Common myeloid progenitor, CD34-positive (primary cell): ENCODE data around the gene OR5V1.
"Not testable (repeated sequence)": the region's sequence is repeated elsewhere in the genome, so short reads cannot be mapped to it uniquely, and the experiment has no call there.

Experiments used
- CTCF ChIA-PET: fragments of 350-600 bp; sonication (Branson Sonifier 250); formaldehyde crosslinking; loops from one replicate; lab custom pipeline; 2021; ENCODE audit warnings: antibody characterized with exemption; lab: Charles Lee
- POLR2A ChIA-PET: fragments of 350-600 bp; sonication (Branson Sonifier 250); formaldehyde crosslinking; loops from one replicate; lab custom pipeline; 2021; ENCODE audit warnings: antibody characterized with exemption; lab: Charles Lee
- DNase-seq, 3 donors: peaks; one replicate each; pipeline versions ENCODE4 v3.0.0 to v3.0.0-alpha.2; 2013
- H3K27ac ChIP-seq, 2 experiments: 1 replicate in 1 of 2; 2 replicates in 1 of 2; pipeline ENCODE4 v1.7.0; 2013; ENCODE audit warnings: inconsistent platforms in 2 of 2, low read length in 2 of 2, mild to moderate bottlenecking in 2 of 2, low read depth in 1 of 2, moderate library complexity in 1 of 2; ENCODE audit not compliant: severe bottlenecking in 2 of 2, insufficient read depth in 1 of 2, poor library complexity in 1 of 2
- H3K27me3 ChIP-seq, 5 experiments: replicated peaks in 2 of 5; 1 replicate in 3 of 5; 2 replicates in 2 of 5; pipeline versions ENCODE4 v1.6.1 to v1.7.0; 2013; ENCODE audit warnings: low read length in 4 of 5, mild to moderate bottlenecking in 2 of 5, moderate library complexity in 2 of 5, inconsistent platforms in 1 of 5; ENCODE audit not compliant: insufficient read depth in 5 of 5, control insufficient read depth in 4 of 5
- H3K36me3 ChIP-seq, 4 experiments: 1 replicate in 2 of 4; 2 replicates in 2 of 4; pipeline versions ENCODE4 v1.6.1 to v1.7.0; 2013; ENCODE audit warnings: low read length in 3 of 4, control low read depth in 1 of 4, mild to moderate bottlenecking in 1 of 4; ENCODE audit not compliant: control insufficient read depth in 4 of 4, insufficient read depth in 4 of 4
- H3K4me1 ChIP-seq, 4 experiments: 1 replicate in 3 of 4; 2 replicates in 1 of 4; pipeline versions ENCODE4 v1.6.1 to v1.7.1; 2013; ENCODE audit warnings: low read length in 3 of 4, mild to moderate bottlenecking in 3 of 4, control low read depth in 1 of 4, inconsistent platforms in 1 of 4, moderate library complexity in 1 of 4; ENCODE audit not compliant: control insufficient read depth in 4 of 4, insufficient read depth in 4 of 4; ENCODE audit errors: control extremely low read depth in 1 of 4
- H3K4me3 ChIP-seq, 7 experiments: 1 replicate in 4 of 7; 2 replicates in 3 of 7; pipeline versions ENCODE4 v1.5.1 to v1.7.0; 2013; ENCODE audit warnings: mild to moderate bottlenecking in 7 of 7, low read length in 6 of 7, moderate library complexity in 6 of 7, inconsistent platforms in 2 of 7, low read depth in 2 of 7, control low read depth in 1 of 7; ENCODE audit not compliant: insufficient read depth in 4 of 7, control insufficient read depth in 1 of 7; ENCODE audit errors: extremely low read depth in 1 of 7
- H3K9me3 ChIP-seq, 5 experiments: 1 replicate in 4 of 5; 2 replicates in 1 of 5; pipeline versions ENCODE4 v1.6.1 to v1.7.1; 2013; ENCODE audit warnings: low read length in 4 of 5, mild to moderate bottlenecking in 2 of 5, inconsistent platforms in 1 of 5, low read depth in 1 of 5, moderate library complexity in 1 of 5; ENCODE audit not compliant: control insufficient read depth in 4 of 5, insufficient read depth in 2 of 5; ENCODE audit errors: control extremely low read depth in 1 of 5
- WGBS: methylation state at CpG from one replicate; pipeline ENCODE4 v1.1.5; 2013; ENCODE audit not compliant: insufficient coverage; 5-methylcytosine and 5-hydroxymethylcytosine counted together

Gene OR5V1

DNA sequence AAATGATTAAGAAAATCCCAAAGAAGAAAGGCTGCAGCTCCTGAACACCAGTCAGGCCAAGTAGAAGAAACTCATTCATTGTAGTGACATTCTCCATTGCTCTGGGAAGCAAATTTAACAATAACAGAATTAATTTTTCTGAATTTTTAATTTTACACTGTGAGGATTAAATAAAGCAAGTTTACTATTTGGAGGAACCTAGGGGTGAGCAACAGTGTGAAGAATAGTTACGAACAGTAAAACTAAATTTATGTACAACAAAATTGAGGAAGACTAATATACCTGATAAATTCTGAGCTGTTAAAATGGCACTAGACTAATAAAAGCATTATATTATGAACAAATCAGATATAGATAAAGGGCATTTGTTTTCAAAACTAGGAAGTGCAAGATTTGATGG lies 6.5 kb upstream of the OR5V1 start, which contains the start of gene OR12D3:
OR12D3 (minus strand) TSS at position 101 of the 400 bp plus-strand sequence; CDS start at position 97, 4 bp downstream.
- ChIA-PET CTCF (interaction anchor here (0.6 to 3.3 kb wide), 6 partner anchors 203 to 461 kb away, joined by 3 to 33 read pairs (median 3); partner anchors contain the start of gene OR2H2), POLR2A (no interaction called here)
- WGBS: no CpG with 5 or more reads among the region's 1 CpG
- no peaks in the 10 kb centered on the region for H3K9me3 ChIP-seq
- no peak within 1 kb of the TSS for H3K4me3 ChIP-seq
- no peaks in the 10 kb centered on the region for H3K36me3 ChIP-seq
- DNase-seq: no peak
- H3K4me1 ChIP-seq: no peaks in the 10 kb centered on the region
- H3K27me3 ChIP-seq: peaks cover 0 to 2% (median 0%) of the 10 kb centered on the region in 5 experiments
- H3K27ac ChIP-seq: no peak within 1 kb of the TSS

DNA sequence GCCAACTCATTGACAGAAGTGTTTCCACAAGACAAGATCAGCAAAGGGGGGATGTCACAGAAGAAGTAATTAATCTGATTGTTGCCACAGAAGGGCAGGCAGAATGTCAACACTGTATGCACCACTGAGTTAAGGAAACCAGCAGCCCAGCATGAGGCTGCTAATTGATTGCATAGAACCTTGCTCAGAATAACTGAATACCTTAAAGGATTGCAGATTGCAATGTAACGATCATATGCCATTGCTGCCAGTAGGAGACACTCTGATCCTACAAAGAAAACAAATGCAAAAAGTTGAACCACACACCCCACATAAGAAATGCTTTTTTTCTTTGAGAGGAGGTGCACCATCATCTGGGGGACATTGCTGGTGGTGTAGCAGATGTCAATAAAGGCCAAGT lies 13.1 kb downstream of the OR5V1 start:
- no CpG with 5 or more reads among the region's 1 CpG for WGBS
- Histone ChIP-seq H3K4me3 (no peak overlapping the region), H3K27ac (no peak overlapping the region), H3K4me1 (no peaks in the 10 kb centered on the region), H3K9me3 (peaks cover 0 to 3% (median 0%) of the 10 kb centered on the region in 5 experiments), H3K36me3 (no peaks in the 10 kb centered on the region), H3K27me3 (peaks cover 0 to 5% (median 2%) of the 10 kb centered on the region in 5 experiments)
- POLR2A ChIA-PET: no interaction called here
- DNase-seq: peak in 2 of 3 donors; percentile 10 to 17
- CTCF ChIA-PET: no interaction called here

DNA sequence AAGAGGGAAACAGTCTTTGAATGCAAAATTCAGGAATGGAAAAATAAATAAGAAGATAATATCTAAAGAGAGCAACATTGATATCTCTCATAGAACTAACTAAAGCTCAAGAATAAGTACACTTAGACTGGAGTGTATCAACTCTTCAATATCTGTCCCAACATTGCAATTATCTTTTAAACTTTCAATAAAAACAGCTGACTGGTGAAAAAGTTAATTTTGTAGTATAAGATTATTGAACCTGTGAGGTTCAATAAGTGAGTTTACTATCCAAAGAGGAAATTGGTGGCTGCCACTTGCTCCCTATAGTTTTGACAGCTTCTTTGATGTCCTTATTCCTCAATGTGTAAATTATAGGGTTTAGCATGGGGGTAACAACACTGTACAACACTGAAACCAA lies 13.7 kb downstream of the OR5V1 start:
- no peak overlapping the region for H3K27ac ChIP-seq
- DNase-seq: no peak
- H3K27me3 ChIP-seq: peaks cover 0 to 3% (median 0%) of the 10 kb centered on the region in 5 experiments
- peaks cover 0 to 3% (median 0%) of the 10 kb centered on the region in 5 experiments for H3K9me3 ChIP-seq
- H3K4me1 ChIP-seq: no peaks in the 10 kb centered on the region
- CTCF ChIA-PET: no interaction called here
- no peak overlapping the region for H3K4me3 ChIP-seq
- POLR2A ChIA-PET: no interaction called here
- H3K36me3 ChIP-seq: no peaks in the 10 kb centered on the region

DNA sequence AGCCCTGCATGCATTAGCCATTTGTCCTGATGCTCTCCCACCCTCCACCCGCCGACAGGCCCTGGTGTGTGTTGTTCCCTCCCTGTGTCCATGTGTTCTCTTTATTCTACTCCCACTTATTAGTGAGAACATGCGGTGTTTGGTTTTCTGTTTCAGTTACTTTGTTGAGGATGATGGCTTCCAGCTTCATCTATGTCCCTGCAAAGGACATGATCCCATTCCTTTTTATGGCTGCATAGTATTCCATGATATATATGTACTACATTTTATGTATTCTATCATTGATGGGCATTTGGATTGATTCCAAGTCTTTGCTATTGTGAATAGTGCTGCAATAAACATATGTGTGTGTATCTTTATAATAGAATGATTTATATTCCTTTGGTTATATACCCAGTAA lies 19.3 kb downstream of the OR5V1 start:
- H3K9me3 ChIP-seq, CTCF ChIA-PET, H3K27ac ChIP-seq, H3K4me3 ChIP-seq, H3K36me3 ChIP-seq, DNase-seq, H3K4me1 ChIP-seq, POLR2A ChIA-PET, H3K27me3 ChIP-seq: not testable (repeated sequence)
- WGBS: no CpG with 5 or more reads among the region's 3 CpGs

DNA sequence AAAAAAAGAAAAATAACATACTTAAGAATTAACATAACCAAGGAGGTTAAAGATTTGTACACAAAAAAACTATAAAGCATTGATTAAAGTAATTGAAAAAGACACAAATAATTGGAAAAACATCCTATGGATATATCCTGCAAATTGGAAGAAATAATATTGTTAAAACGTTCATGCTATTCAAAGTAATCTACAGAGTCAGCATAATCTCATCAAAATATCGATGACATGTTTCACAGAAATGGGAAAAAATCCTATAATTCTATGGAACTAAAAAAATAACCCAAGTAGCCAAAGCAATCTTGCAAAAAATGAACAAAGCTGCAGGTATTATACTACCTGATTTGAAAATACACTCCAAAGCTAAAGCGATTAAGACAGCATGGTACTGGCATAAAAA lies 23.3 kb downstream of the OR5V1 start:
- POLR2A ChIA-PET: no interaction called here
- peaks cover 0 to 5% (median 3%) of the 10 kb centered on the region in 5 experiments for H3K27me3 ChIP-seq
- H3K4me3 ChIP-seq: no peak overlapping the region
- DNase-seq: no peak
- CTCF ChIA-PET: no interaction called here
- H3K9me3 ChIP-seq: peaks cover 0 to 2% (median 0%) of the 10 kb centered on the region in 5 experiments
- no peak overlapping the region for H3K27ac ChIP-seq
- WGBS: no CpG with 5 or more reads among the region's 3 CpGs
- H3K4me1 ChIP-seq: no peaks in the 10 kb centered on the region
- H3K36me3 ChIP-seq: no peaks in the 10 kb centered on the region

DNA sequence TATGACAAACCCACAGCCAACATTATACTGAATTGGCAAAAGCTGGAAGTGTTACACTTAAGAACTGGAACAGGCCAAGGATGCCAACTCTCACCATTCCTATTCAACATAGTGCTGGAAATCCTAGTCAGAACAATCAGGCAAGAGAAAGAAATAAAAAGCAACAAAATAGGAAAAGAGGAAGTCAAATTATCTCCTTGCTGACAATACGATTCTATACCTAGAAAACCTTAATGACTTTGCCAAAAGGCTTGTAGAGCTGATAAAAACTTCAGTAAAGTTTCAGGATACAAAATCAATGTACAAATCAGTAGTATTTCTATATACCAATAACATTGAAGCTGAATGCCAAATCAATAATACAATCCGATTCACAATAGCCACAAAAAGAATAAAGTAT lies 32.4 kb downstream of the OR5V1 start:
- ChIA-PET POLR2A (no interaction called here), CTCF (no interaction called here)
- DNase-seq: peak in 2 of 3 donors; percentile 1 to 2

DNA sequence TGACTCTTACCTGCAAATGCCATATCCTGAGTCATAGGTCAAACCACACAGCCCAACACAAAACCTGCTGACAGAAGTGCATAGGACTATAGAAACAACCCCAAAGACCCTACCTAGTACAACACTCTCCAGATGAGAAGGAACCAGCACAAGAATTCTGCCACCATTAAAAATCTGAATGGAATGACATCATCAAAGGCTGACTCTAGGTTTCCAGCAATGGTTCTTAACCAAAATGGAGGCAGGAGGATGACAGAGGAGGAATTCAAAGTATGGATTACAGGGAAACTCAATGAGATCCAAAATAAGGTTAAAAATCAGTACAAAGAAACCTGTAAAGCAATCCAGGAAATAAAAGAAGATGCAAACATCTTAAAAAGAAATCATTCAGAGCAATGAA lies 36.0 kb downstream of the OR5V1 start:
- ChIA-PET CTCF (interaction anchor here (0.7 kb wide), 1 partner anchor 18 kb away, joined by 3 read pairs; no protein-coding TSS in a partner anchor), POLR2A (interaction anchor here (0.6 kb wide), 1 partner anchor 809 kb away, joined by 3 read pairs; no protein-coding TSS in a partner anchor)
- Histone ChIP-seq H3K36me3 (no peaks in the 10 kb centered on the region), H3K9me3 (no peaks in the 10 kb centered on the region), H3K4me1 (no peaks in the 10 kb centered on the region), H3K4me3 (no peak overlapping the region), H3K27ac (no peak overlapping the region), H3K27me3 (peaks cover 0 to 11% (median 3%) of the 10 kb centered on the region in 5 experiments)
- no peak for DNase-seq

More for the DNA sequence above, 32.4 kb downstream of the OR5V1 start:
- Histone ChIP-seq H3K9me3 (no peaks in the 10 kb centered on the region), H3K4me1 (no peaks in the 10 kb centered on the region), H3K4me3 (no peak overlapping the region), H3K27ac (no peak overlapping the region), H3K27me3 (peaks cover 0 to 5% (median 1%) of the 10 kb centered on the region in 5 experiments), H3K36me3 (no peaks in the 10 kb centered on the region)
- WGBS: no CpG with 5 or more reads among the region's 2 CpGs
